Neutrophil (primary cell): ENCODE results near the gene CD9.

Source experiments
- H3K27ac ChIP-seq: fragments of 200-600 bp; sonication (generic); 2 replicates; pipeline ENCODE4 v1.5.1; 2016; ENCODE audit warnings: mild to moderate bottlenecking, moderate library complexity
- H3K27me3 ChIP-seq: fragments of 200-600 bp; sonication (generic); 2 replicates; pipeline ENCODE4 v1.6.0; 2016; ENCODE audit warnings: mild to moderate bottlenecking
- H3K36me3 ChIP-seq: fragments of 200-600 bp; sonication (generic); 2 replicates; pipeline ENCODE4 v1.5.1; 2017
- H3K4me1 ChIP-seq, 2 experiments: fragments of 200-600 bp in 1 of 2; sonication (generic) in 1 of 2; 1 replicate in 1 of 2; 2 replicates in 1 of 2; pipeline versions ENCODE4 v1.5.1 to v1.6.1; 2013 to 2016; ENCODE audit warnings: low read depth in 1 of 2, low read length in 1 of 2, mild to moderate bottlenecking in 1 of 2, moderate library complexity in 1 of 2; ENCODE audit not compliant: control insufficient read depth in 1 of 2, insufficient read depth in 1 of 2
- H3K4me3 ChIP-seq, 2 experiments: fragments of 200-600 bp in 1 of 2; sonication (generic) in 1 of 2; 1 replicate in 1 of 2; 2 replicates in 1 of 2; pipeline ENCODE4 v1.5.1; 2013 to 2016; ENCODE audit warnings: low read depth in 1 of 2, low read length in 1 of 2, mild to moderate bottlenecking in 1 of 2, moderate library complexity in 1 of 2
- H3K9me3 ChIP-seq: fragments of 200-600 bp; sonication (generic); 2 replicates; pipeline ENCODE4 v1.5.1; 2016
- CTCF ChIP-seq: fragments of 200-600 bp; sonication (generic); IDR thresholded peaks from 2 replicates; pipeline ENCODE4 v1.5.1; 2016; ENCODE audit warnings: antibody characterized with exemption

Gene CD9

GRCh38 chr12:6254491-6254890 lies 54.3 kb downstream of the CD9 start:
- H3K4me3 ChIP-seq, result no peak overlapping the region
- no peaks in the 10 kb centered on the region for H3K4me1 ChIP-seq
- H3K27me3 ChIP-seq, result no peaks in the 10 kb centered on the region
- H3K36me3 ChIP-seq, result no peaks in the 10 kb centered on the region
- H3K9me3 ChIP-seq, result no peaks in the 10 kb centered on the region
- no peak overlapping the region for H3K27ac ChIP-seq
- no peak for TF ChIP-seq CTCF

GRCh38 chr12:6257007-6257406 lies 56.8 kb downstream of the CD9 start:
- H3K27ac ChIP-seq, result no peak overlapping the region
- no peaks in the 10 kb centered on the region for H3K36me3 ChIP-seq
- H3K4me1 ChIP-seq, result no peaks in the 10 kb centered on the region
- H3K9me3 ChIP-seq, result no peaks in the 10 kb centered on the region
- TF ChIP-seq CTCF, result no peak
- H3K27me3 ChIP-seq, result no peaks in the 10 kb centered on the region
- no peak overlapping the region for H3K4me3 ChIP-seq

GRCh38 chr12:6262211-6262610 lies 62.0 kb downstream of the CD9 start:
- TF ChIP-seq CTCF, result no peak
- Histone ChIP-seq H3K27me3 (no peaks in the 10 kb centered on the region), H3K27ac (no peak overlapping the region), H3K9me3 (no peaks in the 10 kb centered on the region), H3K4me1 (peaks cover 5 to 9% of the 10 kb centered on the region in 2 experiments), H3K4me3 (no peak overlapping the region), H3K36me3 (no peaks in the 10 kb centered on the region)

GRCh38 chr12:6262623-6263022 lies 62.4 kb downstream of the CD9 start:
- H3K27me3 ChIP-seq, result no peaks in the 10 kb centered on the region
- H3K9me3 ChIP-seq, result no peaks in the 10 kb centered on the region
- H3K4me1 ChIP-seq, result peaks cover 5 to 9% of the 10 kb centered on the region in 2 experiments
- H3K4me3 ChIP-seq, result no peak overlapping the region
- H3K27ac ChIP-seq, result no peak overlapping the region
- no peaks in the 10 kb centered on the region for H3K36me3 ChIP-seq
- no peak for TF ChIP-seq CTCF

- no peak overlapping the region for H3K27ac ChIP-seq
- H3K9me3 ChIP-seq, result no peaks in the 10 kb centered on the region
- H3K27me3 ChIP-seq, result no peaks in the 10 kb centered on the region
- H3K36me3 ChIP-seq, result no peaks in the 10 kb centered on the region
- no peak for TF ChIP-seq CTCF
- peaks cover 5 to 9% of the 10 kb centered on the region in 2 experiments for H3K4me1 ChIP-seq
- H3K4me3 ChIP-seq, result no peak overlapping the region
Observed at GRCh38 chr12:6263931-6264330, 63.7 kb downstream of the CD9 start.

GRCh38 chr12:6264402-6265037 lies 64.3 kb downstream of the CD9 start:
- no peak for TF ChIP-seq CTCF

More at GRCh38 chr12:6264402-6265037, 64.3 kb downstream of the CD9 start:
- peaks cover 5 to 9% of the 10 kb centered on the region in 2 experiments for H3K4me1 ChIP-seq
- H3K9me3 ChIP-seq, result no peaks in the 10 kb centered on the region
- no peak overlapping the region for H3K4me3 ChIP-seq
- H3K36me3 ChIP-seq, result no peaks in the 10 kb centered on the region
- H3K27me3 ChIP-seq, result no peaks in the 10 kb centered on the region
- no peak overlapping the region for H3K27ac ChIP-seq
